HFFc6 (cell line): ENCODE results near the gene TM4SF4. TPM values are rescaled to one million over a fixed set of nuclear protein-coding genes. Genes with fewer than 3 reads are reported as not detected.

Experiments
- DNase-seq: peaks from one replicate; pipeline ENCODE4 v3.0.0-alpha.2; 2018
- H3K27ac Mint-ChIP-seq: 2 replicates; pipeline ENCODE4 v1.8.0; 2020; ENCODE audit warnings: mild to moderate bottlenecking, mixed read lengths
- H3K27me3 Mint-ChIP-seq: 2 replicates; pipeline ENCODE4 v1.8.0; 2021; ENCODE audit warnings: mild to moderate bottlenecking, moderate library complexity, mixed read lengths; ENCODE audit not compliant: insufficient read depth
- H3K36me3 Mint-ChIP-seq: 2 replicates; pipeline ENCODE4 v1.8.0; 2021; ENCODE audit warnings: low read depth, mixed read lengths
- H3K4me1 Mint-ChIP-seq: 2 replicates; pipeline ENCODE4 v1.8.0; 2020; ENCODE audit warnings: low read depth, mixed read lengths
- H3K4me3 Mint-ChIP-seq: 2 replicates; pipeline ENCODE4 v1.8.0; 2020; ENCODE audit warnings: mild to moderate bottlenecking, moderate library complexity, mixed read lengths
- H3K9me3 Mint-ChIP-seq: 2 replicates; pipeline ENCODE4 v1.8.0; 2020; ENCODE audit warnings: mild to moderate bottlenecking, mixed read lengths
- total RNA-seq, 6 experiments: library from RNA; stranded (reverse); fragmentation: NEBNext Ultra II Directional; extraction: Animal tissue kit (Norgen Biotek cat#: 25700); gene quantifications; 2 replicates in 1 of 6; 3 replicates in 5 of 6; pipeline ENCODE4 v1.2.3, GENCODE V29; 2021
- TF ChIP-seq, protein P1 (sequence below): fragments of 200-600 bp; sonication (generic); IDR thresholded peaks from 2 replicates; pipeline ENCODE4 v1.5.0; 2021; ENCODE audit warnings: antibody characterized with exemption, mild to moderate bottlenecking

The TM4SF4 gene
- total RNA-seq, 6 experiments from 2014 or later = 0.25 to 1.3 (median 0.63) TPM

DNA sequence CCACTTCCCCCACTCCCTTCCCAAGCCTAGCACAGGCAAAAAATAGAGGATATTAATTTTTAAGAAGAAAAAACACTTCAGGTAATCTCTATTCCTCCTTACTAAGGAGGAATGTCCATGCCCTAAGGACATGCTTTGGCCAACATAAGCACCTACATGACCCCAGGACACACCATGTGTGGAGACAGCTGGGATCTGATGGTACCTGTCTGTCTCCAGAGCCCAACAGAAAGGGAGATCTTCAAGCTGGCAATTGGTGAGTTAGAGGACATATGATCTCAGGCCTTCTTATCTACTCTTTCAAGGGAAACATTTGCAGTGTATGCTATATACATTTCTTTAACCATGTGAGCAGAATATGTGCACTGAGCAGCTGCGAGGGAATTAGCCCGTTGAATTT is 7.0 kb downstream of the TM4SF4 start:
- peaks cover 26% of the 10 kb centered on the region for H3K4me1 Mint-ChIP-seq
- DNase-seq = no peak
- no peaks in the 10 kb centered on the region; the same call in 1 of the 2 replicates for H3K27me3 Mint-ChIP-seq
- 0 out of 2 replicates have a peak, but pooled peaks cover under 1% of the 10 kb centered on the region for H3K36me3 Mint-ChIP-seq
- TF ChIP-seq, protein P1, sequence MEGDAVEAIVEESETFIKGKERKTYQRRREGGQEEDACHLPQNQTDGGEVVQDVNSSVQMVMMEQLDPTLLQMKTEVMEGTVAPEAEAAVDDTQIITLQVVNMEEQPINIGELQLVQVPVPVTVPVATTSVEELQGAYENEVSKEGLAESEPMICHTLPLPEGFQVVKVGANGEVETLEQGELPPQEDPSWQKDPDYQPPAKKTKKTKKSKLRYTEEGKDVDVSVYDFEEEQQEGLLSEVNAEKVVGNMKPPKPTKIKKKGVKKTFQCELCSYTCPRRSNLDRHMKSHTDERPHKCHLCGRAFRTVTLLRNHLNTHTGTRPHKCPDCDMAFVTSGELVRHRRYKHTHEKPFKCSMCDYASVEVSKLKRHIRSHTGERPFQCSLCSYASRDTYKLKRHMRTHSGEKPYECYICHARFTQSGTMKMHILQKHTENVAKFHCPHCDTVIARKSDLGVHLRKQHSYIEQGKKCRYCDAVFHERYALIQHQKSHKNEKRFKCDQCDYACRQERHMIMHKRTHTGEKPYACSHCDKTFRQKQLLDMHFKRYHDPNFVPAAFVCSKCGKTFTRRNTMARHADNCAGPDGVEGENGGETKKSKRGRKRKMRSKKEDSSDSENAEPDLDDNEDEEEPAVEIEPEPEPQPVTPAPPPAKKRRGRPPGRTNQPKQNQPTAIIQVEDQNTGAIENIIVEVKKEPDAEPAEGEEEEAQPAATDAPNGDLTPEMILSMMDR = no peak
- no peak overlapping the region for H3K4me3 Mint-ChIP-seq
- no peak overlapping the region for H3K27ac Mint-ChIP-seq
- H3K9me3 Mint-ChIP-seq = no peaks in the 10 kb centered on the region

DNA sequence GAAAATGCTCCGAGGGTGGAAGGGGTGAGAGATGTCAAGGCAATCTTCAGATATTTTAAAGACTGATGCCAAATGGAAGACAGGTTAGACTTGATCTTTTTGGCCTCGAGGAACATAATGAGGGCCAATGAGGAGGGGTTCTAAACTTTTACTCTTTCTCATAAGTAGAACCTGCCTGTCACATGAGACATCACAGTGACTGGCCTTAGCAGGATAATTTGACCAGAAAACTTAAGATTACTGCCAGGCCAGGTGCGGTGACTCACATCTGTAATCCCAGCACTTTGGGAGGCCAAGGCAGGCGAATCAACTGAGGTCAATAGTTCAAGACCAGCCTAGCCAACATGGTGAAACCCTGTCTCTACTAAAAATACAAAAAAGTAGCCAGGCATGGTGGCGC is 12.2 kb downstream of the TM4SF4 start:
- Mint-ChIP-seq H3K36me3 (no peaks in the 10 kb centered on the region; the same call in 1 of the 2 replicates), H3K9me3 (no peaks in the 10 kb centered on the region; the same call in 1 of the 2 replicates), H3K4me1 (peaks cover 27% of the 10 kb centered on the region), H3K27ac (no peak overlapping the region), H3K27me3 (peaks cover 2% of the 10 kb centered on the region; the same call in 1 of the 2 replicates), H3K4me3 (no peak overlapping the region)
- no peak for DNase-seq
- TF ChIP-seq, protein P1 = no peak

DNA sequence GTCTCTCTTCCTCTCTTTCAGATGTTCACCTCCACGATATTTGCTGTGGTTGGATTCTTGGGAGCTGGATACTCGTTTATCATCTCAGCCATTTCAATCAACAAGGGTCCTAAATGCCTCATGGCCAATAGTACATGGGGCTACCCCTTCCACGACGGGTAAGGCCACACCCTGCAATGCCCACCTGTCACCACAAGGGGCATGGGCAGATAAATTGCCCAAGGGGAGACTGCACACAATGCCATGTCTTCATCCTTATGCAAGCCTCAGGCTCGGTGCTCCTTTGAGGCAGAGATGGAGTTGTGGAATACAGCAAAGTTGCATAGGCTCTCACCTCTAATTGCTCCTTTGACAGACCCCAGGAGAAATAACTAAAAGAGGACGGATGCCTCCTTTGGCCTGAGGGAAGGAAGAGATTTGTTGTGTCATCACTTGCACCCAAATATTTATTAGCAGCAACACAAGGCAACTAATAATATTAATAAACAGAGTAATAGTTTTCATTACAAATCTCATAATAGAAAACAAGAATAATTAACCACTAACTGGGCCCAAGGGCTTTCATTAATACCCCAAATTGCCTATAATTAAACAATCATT is 13.2 kb downstream of the TM4SF4 start:
- TF ChIP-seq, protein P1 = peak; percentile 75
- Mint-ChIP-seq H3K27me3 (peaks cover 3% of the 10 kb centered on the region; the same call in 1 of the 2 replicates), H3K36me3 (no peaks in the 10 kb centered on the region; the same call in 1 of the 2 replicates), H3K27ac (no peak overlapping the region), H3K9me3 (no peaks in the 10 kb centered on the region; the same call in 1 of the 2 replicates), H3K4me1 (peaks cover 27% of the 10 kb centered on the region), H3K4me3 (no peak overlapping the region)
- no peak for DNase-seq

DNA sequence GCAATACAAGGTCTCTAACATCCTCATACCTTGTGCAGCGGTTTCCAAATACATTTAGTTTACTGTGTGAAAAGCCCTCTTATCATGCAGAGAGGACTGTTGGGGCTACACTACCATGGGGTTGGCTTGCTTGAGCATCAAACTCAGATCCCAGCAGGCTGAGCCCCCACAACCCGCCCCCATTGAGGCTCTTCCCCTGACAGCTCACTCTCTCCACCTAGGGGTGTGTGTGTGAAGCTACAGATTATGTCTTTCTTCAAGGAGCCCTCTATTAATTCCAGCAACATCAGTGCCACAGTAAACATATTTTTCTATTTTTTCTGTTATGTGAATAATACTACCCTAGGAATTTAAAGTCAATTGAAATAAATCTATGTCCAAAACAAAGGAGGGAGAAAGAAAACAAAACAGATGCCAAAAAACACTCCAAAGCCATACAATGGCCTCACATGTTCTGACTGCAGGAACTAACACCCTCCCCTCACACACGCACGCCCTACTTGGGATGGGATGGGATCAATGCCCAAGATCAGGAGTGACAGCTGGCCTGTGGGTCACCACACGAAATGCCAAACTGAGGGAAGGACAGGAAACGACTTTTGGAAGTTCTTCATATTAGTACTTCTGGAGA is 14.7 kb downstream of the TM4SF4 start:
- TF ChIP-seq, protein P1 = peak; percentile 78
- peaks cover 32% of the 10 kb centered on the region for H3K4me1 Mint-ChIP-seq
- H3K27me3 Mint-ChIP-seq = peaks cover 3% of the 10 kb centered on the region; the same call in 1 of the 2 replicates
- H3K36me3 Mint-ChIP-seq = no peaks in the 10 kb centered on the region; the same call in 1 of the 2 replicates
- no peak for DNase-seq
- H3K27ac Mint-ChIP-seq = no peak overlapping the region
- H3K9me3 Mint-ChIP-seq = no peaks in the 10 kb centered on the region; the same call in 1 of the 2 replicates
- H3K4me3 Mint-ChIP-seq = no peak overlapping the region

DNA sequence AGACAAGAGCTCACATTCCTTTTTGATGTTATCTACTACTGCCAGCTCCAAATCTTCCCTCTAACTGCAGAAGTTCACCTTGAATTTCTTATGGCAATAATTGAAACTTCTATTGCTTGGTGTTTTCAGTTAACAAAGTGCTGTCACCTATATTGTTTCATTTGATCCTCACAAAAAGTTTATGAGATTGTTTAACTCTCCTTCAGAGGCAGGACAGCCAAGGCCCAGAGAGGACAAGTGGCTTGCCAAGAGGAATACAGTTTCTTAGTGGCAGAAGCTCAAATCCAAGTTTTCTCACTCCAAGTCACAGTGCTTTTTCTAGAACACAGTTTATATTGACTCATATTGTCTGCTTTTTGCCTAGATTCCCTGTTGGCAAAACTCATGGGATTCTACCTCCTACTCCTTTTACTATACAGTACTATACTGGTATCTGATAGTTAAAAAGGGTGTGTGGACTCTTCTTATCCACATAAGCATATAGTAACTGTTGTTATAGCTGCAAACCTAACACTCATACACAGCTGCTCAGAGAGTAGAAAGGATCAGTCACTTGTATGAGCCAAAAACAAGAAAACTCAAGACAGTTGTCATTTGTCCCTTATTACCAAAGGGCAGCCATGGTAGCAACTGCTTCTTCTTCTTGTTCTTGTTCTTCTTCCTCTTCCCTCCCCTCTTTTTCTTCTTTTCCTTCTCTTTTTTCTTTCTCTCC is 15.9 kb downstream of the TM4SF4 start:
- no peaks in the 10 kb centered on the region; the same call in 1 of the 2 replicates for H3K9me3 Mint-ChIP-seq
- H3K36me3 Mint-ChIP-seq = no peaks in the 10 kb centered on the region; the same call in 1 of the 2 replicates
- TF ChIP-seq, protein P1 = no peak
- peak overlapping the region; percentile 9; the same call in 1 of the 2 replicates for H3K27ac Mint-ChIP-seq
- peaks cover 3% of the 10 kb centered on the region; the same call in 1 of the 2 replicates for H3K27me3 Mint-ChIP-seq
- peaks cover 37% of the 10 kb centered on the region for H3K4me1 Mint-ChIP-seq
- DNase-seq = no peak
- H3K4me3 Mint-ChIP-seq = no peak overlapping the region
